Natural killer cell (primary cell): ENCODE measurements around the gene TYW1B. TPM values are rescaled to one million over a fixed set of nuclear protein-coding genes. Genes with fewer than 3 reads are reported as not detected.
"Not testable (repeated sequence)": the region's sequence is repeated elsewhere in the genome, so short reads cannot be mapped to it uniquely, and the experiment has no call there.

Source experiments
- ATAC-seq, 3 donors: fragments of 150-1000 bp in 2 of 3; fragments of 200-7000 bp in 1 of 3; cut with Tn5 transposase; 1 replicate in 1 of 3; 2 replicates in 2 of 3; pipeline ENCODE4 v1.10.0; 2021; ENCODE audit warnings: mild to moderate bottlenecking in 2 of 3, moderate library complexity in 2 of 3
- DNase-seq, 2 donors: peaks; one replicate each; pipeline versions ENCODE4 v3.0.0 to v3.0.0-alpha.2; 2013 to 2021; ENCODE audit warnings: mixed read lengths in 1 of 2
- H3K27ac ChIP-seq: one replicate; pipeline ENCODE4 v1.5.1; 2013; ENCODE audit warnings: mild to moderate bottlenecking, low read length
- H3K27me3 ChIP-seq: one replicate; pipeline ENCODE4 v1.6.1; 2013; ENCODE audit warnings: low read length; ENCODE audit not compliant: control insufficient read depth, insufficient read depth
- H3K36me3 ChIP-seq: one replicate; pipeline ENCODE4 v1.6.1; 2013; ENCODE audit warnings: low read length; ENCODE audit not compliant: control insufficient read depth, insufficient read depth
- H3K4me1 ChIP-seq: one replicate; pipeline ENCODE4 v1.6.1; 2013; ENCODE audit warnings: low read length; ENCODE audit not compliant: control insufficient read depth, insufficient read depth
- H3K4me3 ChIP-seq: one replicate; pipeline ENCODE4 v1.5.1; 2013; ENCODE audit warnings: low read length
- H3K9me3 ChIP-seq: one replicate; pipeline ENCODE4 v1.6.1; 2013; ENCODE audit warnings: low read length; ENCODE audit not compliant: control insufficient read depth, insufficient read depth
- H3K27ac Mint-ChIP-seq, 2 donors: one replicate each; pipeline ENCODE4 v1.8.0; 2022; ENCODE audit warnings: mild to moderate bottlenecking in 2 of 2, mixed read lengths in 2 of 2, moderate library complexity in 1 of 2
- H3K27me3 Mint-ChIP-seq, 2 donors: one replicate each; pipeline ENCODE4 v1.8.0; 2022; ENCODE audit warnings: low read depth in 2 of 2, mixed read lengths in 2 of 2
- H3K36me3 Mint-ChIP-seq: one replicate; pipeline ENCODE4 v1.8.0; 2022; ENCODE audit warnings: mixed read lengths
- H3K4me1 Mint-ChIP-seq, 2 donors: one replicate each; pipeline ENCODE4 v1.8.0; 2022; ENCODE audit warnings: mixed read lengths in 2 of 2
- H3K4me3 Mint-ChIP-seq: one replicate; pipeline ENCODE4 v1.8.0; 2022; ENCODE audit warnings: mild to moderate bottlenecking, moderate library complexity, mixed read lengths
- H3K9me3 Mint-ChIP-seq, 2 donors: one replicate each; pipeline ENCODE4 v1.8.0; 2022; ENCODE audit warnings: mixed read lengths in 2 of 2
- WGBS: methylation state at CpG from one replicate; pipeline ENCODE4 v1.1.7; 2013; ENCODE audit warnings: missing lambda C conversion rate; ENCODE audit not compliant: insufficient coverage; 5-methylcytosine and 5-hydroxymethylcytosine counted together
- intact Hi-C: fragments of 100-400 bp; cut with micrococcal nuclease; formaldehyde crosslinking; loops from one replicate; pipeline ENCODE4 v1.14.2; 2022
- total RNA-seq, 4 donors: library from RNA; stranded (reverse); fragments of 120-200 nt in 1 of 4; gene quantifications; one replicate each; pipeline versions ENCODE4 v1.2.3 to v1.2.4, GENCODE V29; 2013 to 2022
- TF ChIP-seq, protein P1 (sequence below): fragments of 200-600 bp; IDR thresholded peaks from one replicate; pipeline ENCODE4 v1.8.0; 2022; ENCODE audit warnings: antibody characterized with exemption

Gene TYW1B
- total RNA-seq, 3 donors from 2014 or later (not counting 1 experiment from before 2014, with no cell fraction given), result 7.2 to 12.9 (median 7.9) TPM

DNA sequence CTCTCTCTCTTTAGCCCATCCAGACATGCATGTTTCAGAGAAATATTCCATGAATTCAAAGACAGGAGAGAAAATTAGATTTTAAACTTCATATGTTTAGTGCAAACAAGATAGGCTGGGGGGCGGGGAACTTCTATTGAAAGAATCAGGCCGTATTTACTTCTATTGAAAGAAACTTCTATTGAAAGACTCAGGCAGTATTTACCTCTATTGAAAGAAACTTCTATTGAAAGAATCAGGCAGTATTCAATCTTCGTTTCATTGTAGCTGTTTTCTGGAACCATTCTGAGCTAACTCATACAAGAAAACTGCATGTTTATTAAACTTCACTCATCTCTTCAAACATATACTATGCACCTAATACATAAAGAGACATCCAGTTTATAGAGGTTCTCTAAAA is 123.1 kb downstream of the TYW1B start:
- intact Hi-C loops, result no loop called here

DNA sequence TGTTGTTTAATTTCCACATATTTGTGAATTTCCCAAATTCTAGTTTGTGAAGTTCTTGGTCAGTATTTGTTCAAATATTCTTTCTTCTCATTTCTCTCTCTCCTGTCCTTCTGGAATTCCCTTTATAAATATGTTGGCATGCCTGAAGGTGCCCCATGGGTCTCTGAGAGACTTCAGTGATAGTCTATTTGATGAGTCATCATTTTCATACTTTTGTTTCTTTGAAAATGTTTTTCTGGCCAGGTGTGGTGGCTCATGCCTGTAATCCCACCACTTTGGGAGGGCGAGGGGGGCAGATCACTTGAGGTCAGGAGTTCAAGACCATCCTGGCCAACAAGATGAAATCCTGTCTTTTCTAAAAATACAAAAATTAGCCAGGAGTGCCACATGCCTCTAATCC is 127.5 kb downstream of the TYW1B start:
- H3K4me3 Mint-ChIP-seq, H3K4me3 ChIP-seq, H3K9me3 ChIP-seq, DNase-seq, H3K27me3 ChIP-seq, H3K27ac ChIP-seq, H3K9me3 Mint-ChIP-seq, H3K27ac Mint-ChIP-seq, ATAC-seq, H3K27me3 Mint-ChIP-seq, H3K4me1 ChIP-seq, H3K36me3 ChIP-seq, intact Hi-C loops, H3K36me3 Mint-ChIP-seq, H3K4me1 Mint-ChIP-seq: not testable (repeated sequence)
- WGBS, result 100% methylated on average over 1 of the region's 1 CpG

More for the DNA sequence above, 123.1 kb downstream of the TYW1B start:
- H3K9me3 ChIP-seq, result no peaks in the 10 kb centered on the region
- no peak overlapping the region for H3K4me3 Mint-ChIP-seq
- H3K4me3 ChIP-seq, result no peak overlapping the region
- no peak overlapping the region for H3K27ac ChIP-seq
- H3K27ac Mint-ChIP-seq, result no peak overlapping the region
- H3K4me1 ChIP-seq, result no peaks in the 10 kb centered on the region
- TF ChIP-seq, protein P1, sequence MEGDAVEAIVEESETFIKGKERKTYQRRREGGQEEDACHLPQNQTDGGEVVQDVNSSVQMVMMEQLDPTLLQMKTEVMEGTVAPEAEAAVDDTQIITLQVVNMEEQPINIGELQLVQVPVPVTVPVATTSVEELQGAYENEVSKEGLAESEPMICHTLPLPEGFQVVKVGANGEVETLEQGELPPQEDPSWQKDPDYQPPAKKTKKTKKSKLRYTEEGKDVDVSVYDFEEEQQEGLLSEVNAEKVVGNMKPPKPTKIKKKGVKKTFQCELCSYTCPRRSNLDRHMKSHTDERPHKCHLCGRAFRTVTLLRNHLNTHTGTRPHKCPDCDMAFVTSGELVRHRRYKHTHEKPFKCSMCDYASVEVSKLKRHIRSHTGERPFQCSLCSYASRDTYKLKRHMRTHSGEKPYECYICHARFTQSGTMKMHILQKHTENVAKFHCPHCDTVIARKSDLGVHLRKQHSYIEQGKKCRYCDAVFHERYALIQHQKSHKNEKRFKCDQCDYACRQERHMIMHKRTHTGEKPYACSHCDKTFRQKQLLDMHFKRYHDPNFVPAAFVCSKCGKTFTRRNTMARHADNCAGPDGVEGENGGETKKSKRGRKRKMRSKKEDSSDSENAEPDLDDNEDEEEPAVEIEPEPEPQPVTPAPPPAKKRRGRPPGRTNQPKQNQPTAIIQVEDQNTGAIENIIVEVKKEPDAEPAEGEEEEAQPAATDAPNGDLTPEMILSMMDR, result no peak
- no peaks in the 10 kb centered on the region for H3K27me3 Mint-ChIP-seq
- no peak for DNase-seq
- no peaks in the 10 kb centered on the region for H3K36me3 ChIP-seq
- WGBS, result 89% methylated on average over 3 of the region's 3 CpGs
- no peaks in the 10 kb centered on the region for H3K27me3 ChIP-seq
- ATAC-seq, result no peak
- no peaks in the 10 kb centered on the region for H3K36me3 Mint-ChIP-seq
- H3K9me3 Mint-ChIP-seq, result no peaks in the 10 kb centered on the region
- H3K4me1 Mint-ChIP-seq, result no peaks in the 10 kb centered on the region

DNA sequence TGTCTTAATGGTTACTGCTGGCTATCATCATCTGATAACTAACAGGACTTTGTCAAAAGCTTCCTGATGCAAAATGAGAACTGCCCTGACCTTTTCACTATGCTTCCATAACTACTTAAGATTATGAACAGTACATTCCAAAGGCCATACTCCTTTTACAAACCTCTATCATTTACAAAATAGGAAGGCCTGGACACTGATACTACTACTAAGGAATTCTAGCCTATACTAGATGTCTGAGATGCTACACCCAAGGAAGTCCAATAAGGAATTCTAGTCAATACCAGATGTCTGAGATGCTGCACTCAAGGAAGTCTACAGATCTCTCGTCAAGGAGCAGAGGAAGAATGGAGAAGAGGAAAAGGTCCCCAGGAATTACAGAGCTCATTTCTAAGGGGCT is 130.9 kb downstream of the TYW1B start:
- H3K27ac ChIP-seq, DNase-seq, ATAC-seq, H3K4me3 ChIP-seq, intact Hi-C loops, H3K27me3 ChIP-seq, H3K4me1 ChIP-seq, H3K36me3 ChIP-seq, H3K27ac Mint-ChIP-seq, H3K9me3 ChIP-seq, H3K4me1 Mint-ChIP-seq, H3K9me3 Mint-ChIP-seq, H3K27me3 Mint-ChIP-seq, H3K4me3 Mint-ChIP-seq: not testable (repeated sequence)
- peaks cover 10% of the 10 kb centered on the region for H3K36me3 Mint-ChIP-seq
- WGBS, result no CpG with 5 or more reads among the region's 1 CpG

DNA sequence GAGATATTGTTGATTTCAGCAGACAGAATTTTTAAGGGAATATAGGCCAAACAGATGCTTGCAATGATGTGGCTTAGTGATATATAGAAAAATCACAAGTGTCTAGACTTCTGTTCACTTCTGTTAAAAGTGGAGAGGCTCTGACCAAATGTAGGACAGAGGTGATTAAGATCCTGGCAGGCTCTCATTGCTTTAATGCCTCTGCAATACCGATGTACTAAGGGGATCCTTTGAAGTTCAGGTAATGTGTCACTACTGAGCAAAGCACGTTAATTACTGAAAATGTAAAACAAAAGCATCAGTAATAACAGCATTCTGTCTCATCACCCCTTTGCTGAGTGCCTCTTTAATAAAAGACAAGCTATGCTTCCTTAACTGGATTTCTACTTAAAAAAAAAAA is 131.4 kb downstream of the TYW1B start:
- H3K4me1 ChIP-seq, intact Hi-C loops, H3K4me3 ChIP-seq, H3K27me3 Mint-ChIP-seq, H3K27me3 ChIP-seq, DNase-seq, ATAC-seq, H3K9me3 ChIP-seq, H3K9me3 Mint-ChIP-seq, H3K4me3 Mint-ChIP-seq, H3K27ac Mint-ChIP-seq, H3K4me1 Mint-ChIP-seq, H3K27ac ChIP-seq, H3K36me3 ChIP-seq: not testable (repeated sequence)
- H3K36me3 Mint-ChIP-seq, result peaks cover 10% of the 10 kb centered on the region
- WGBS, result 70% methylated on average over 1 of the region's 2 CpGs

DNA sequence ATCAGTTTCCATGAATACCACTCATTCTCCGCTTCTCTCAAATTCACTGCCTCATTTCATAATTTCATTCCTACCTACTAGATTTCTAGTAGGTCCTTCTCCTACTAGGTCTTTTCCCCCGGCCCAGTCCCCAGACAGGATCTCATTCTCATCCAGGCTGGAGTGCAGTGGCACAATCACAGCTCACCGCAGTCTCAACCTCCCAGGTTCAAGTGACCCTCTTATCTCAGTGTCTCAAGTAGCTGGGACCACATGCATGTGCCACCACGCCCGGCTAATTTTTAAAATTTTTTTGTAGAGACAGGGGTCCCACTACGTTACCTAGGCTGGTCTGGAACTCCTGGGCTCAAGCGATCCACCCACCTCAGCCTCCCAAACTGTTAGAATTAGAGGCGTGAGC is 132.5 kb downstream of the TYW1B start:
- WGBS, result 97% methylated on average over 5 of the region's 8 CpGs
- H3K4me1 ChIP-seq, DNase-seq, H3K27me3 ChIP-seq, intact Hi-C loops, H3K36me3 ChIP-seq, H3K9me3 Mint-ChIP-seq, H3K4me3 ChIP-seq, H3K27me3 Mint-ChIP-seq, H3K4me3 Mint-ChIP-seq, H3K27ac Mint-ChIP-seq, H3K9me3 ChIP-seq, H3K27ac ChIP-seq, ATAC-seq: not testable (repeated sequence)
- Mint-ChIP-seq H3K4me1 (peaks cover 10 to 11% of the 10 kb centered on the region in 2 donors), H3K36me3 (peaks cover 10% of the 10 kb centered on the region)

DNA sequence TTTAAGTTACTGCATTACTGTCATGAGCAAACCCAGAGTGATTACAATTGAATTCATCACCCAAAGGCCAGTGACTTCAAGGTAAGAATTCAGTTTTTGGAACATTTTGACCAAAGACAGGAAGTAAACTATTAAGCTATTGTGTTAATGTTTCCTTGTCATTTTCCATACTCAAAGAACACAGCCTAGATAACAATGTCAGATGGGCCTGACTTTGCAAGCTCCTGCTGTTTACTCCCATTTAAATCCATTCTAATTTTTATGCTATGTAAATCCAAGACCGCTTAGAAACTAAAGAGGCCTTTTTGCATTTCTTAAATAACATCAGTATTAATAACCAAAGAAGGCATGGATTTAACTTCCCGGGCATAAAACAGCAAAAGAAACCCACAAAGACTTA is 136.6 kb downstream of the TYW1B start:
- peaks cover 10% of the 10 kb centered on the region for H3K36me3 Mint-ChIP-seq
- WGBS, result 100% methylated on average over 2 of the region's 2 CpGs
- intact Hi-C loops, ATAC-seq, DNase-seq, H3K36me3 ChIP-seq, H3K4me3 Mint-ChIP-seq, H3K9me3 ChIP-seq, H3K4me3 ChIP-seq, H3K27me3 ChIP-seq, H3K9me3 Mint-ChIP-seq, H3K27me3 Mint-ChIP-seq, H3K27ac ChIP-seq: not testable (repeated sequence)
- peaks cover 26 to 38% of the 10 kb centered on the region in 2 donors for H3K4me1 Mint-ChIP-seq
- H3K4me1 ChIP-seq, result peaks cover 13% of the 10 kb centered on the region
- H3K27ac Mint-ChIP-seq, result peak overlapping the region; percentile 56 to 69

DNA sequence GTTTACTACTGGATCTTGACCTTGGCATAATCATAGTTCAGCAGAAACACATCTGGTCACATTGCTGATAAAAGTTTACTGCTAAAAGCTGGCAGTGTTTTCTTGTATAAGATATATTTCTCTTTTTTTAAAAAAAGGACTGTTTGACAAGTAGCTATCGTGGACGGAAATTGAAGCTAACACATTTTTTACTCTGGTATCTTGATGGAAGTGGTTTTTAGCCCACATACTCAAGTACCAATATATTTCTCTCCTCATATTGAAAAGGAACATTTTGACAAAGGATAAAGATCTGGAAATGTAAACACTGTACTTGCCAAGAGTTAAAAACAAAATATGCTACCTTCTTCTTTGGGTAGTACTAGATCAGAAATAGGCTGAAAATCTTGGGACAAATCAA is 137.8 kb downstream of the TYW1B start:
- H3K4me3 Mint-ChIP-seq, result peak overlapping the region; percentile 72
- peaks cover 10% of the 10 kb centered on the region for H3K36me3 Mint-ChIP-seq
- H3K4me1 Mint-ChIP-seq, result peaks cover 26 to 43% of the 10 kb centered on the region in 2 donors

More for the DNA sequence above, 137.8 kb downstream of the TYW1B start:
- DNase-seq, H3K27me3 Mint-ChIP-seq, H3K36me3 ChIP-seq, intact Hi-C loops, H3K9me3 ChIP-seq, H3K9me3 Mint-ChIP-seq, H3K27me3 ChIP-seq, H3K4me3 ChIP-seq, H3K27ac ChIP-seq: not testable (repeated sequence)
- no CpG with 5 or more reads among the region's 2 CpGs for WGBS
- peak overlapping the region; percentile 73 to 78 for H3K27ac Mint-ChIP-seq
- H3K4me1 ChIP-seq, result peaks cover 13% of the 10 kb centered on the region
- ATAC-seq, result peak in 1 of 3 donors; percentile 55
